Measurements from ENCODE around the gene HIC2.
"Not testable (repeated sequence)": the region's sequence is repeated elsewhere in the genome, so short reads cannot be mapped to it uniquely, and the experiment has no call there.

Gene HIC2

GRCh38 chr22:21450858-21451353, 33.7 kb downstream of the HIC2 start:
- DNase-seq, result no peak

- DNase-seq, result no peak
Observed at GRCh38 chr22:21451545-21452520, 34.7 kb downstream of the HIC2 start.

DNA sequence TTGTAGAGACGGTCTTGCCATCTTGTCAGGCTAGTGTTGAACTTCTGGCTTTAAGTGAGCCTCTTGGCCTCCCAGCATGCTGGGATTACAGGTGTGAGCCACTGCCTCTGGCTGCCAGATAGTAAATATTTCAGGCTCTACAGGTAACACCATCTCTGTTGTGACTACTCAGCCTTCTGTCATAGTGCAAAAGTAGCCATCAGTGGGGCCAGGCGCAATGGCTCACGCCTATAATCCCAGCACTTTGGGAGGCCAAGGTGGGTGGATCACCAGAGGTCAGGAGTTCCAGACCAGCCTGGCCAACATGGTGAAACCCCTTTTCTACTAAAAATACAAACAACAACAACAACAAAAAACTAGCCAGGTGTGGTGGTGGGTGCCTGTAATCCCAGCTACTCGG, 35.5 kb downstream of the HIC2 start:
- DNase-seq, result not testable (repeated sequence)

GRCh38 chr22:21454998-21455333, 37.8 kb downstream of the HIC2 start:
- not testable (repeated sequence) for DNase-seq

DNA sequence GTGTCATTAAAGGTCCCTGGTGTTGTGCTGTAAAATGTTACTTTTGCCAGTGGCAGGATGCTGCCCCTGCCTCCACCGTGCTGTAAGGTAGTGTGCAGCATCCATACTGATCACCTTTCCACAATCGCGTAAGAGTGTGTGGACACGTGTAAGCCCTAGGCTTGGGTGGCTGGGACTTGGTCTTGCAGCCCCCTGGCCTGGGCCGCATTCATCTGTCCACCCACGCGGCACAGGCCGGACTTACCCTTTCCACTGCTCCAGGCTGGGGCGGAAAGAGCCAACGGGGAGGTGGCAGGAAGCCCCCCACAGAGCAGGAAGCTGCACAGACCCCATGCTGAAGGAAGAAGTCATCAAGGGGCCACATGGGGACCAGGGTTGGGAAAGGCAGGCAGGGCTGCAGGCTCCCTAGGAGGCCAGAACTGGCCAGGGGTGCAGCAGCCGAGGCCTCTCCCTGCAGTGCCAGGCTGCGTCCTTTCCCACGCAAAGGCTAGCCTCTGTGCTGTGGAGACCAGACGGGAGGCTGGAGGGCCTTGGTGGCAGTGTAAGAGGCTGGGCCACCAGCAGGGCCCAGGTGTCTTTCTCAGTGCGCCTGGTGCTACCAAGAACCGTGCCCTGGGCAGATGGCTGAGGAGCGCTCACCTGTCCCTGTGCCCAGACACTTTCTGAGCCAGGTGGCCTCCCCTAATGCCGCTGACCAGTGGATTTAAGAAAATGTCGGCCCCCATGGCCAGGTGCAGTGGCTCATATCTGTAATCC, 38.3 kb downstream of the HIC2 start:
- no peak for DNase-seq

DNA sequence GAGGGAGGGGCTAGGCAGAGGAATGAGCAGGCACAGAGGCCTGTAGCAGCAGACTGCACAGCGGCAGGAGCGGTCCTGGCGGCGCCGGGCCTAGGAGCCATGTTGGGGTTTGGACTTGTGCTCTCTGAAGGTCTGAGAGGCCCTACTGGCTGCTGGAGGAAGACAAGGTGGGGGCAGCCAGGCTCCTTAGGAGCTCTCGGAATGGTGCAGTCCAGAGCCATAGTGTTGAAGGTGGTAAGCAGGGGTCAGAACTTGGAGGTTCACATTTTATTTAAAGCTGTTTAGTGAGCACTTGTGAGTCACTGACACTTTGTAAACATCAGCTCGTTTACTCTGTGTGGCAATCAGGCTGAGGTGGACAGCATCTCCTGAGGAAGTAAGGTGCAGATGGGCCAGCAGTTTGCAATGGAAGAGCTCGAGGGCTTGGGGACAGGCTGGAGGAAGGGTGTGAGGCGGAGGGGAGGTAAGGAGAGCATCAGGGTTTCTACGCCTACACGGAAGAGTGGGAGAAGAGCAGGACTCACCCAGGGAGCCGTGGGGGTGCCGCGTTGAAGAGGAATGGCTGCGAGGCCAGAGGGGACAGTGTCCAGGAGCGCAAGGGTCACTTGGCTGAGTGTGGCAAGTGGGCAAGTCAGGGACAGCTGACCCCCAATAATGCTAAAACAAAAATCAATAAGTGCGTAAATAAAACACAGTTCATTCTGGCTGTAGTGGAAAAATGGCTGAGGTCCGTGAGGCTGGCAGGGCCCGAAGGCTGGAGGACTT, 40.0 kb downstream of the HIC2 start:
- DNase-seq, result no peak

GRCh38 chr22:21462672-21463071, 45.5 kb downstream of the HIC2 start:
- not testable (repeated sequence) for DNase-seq

GRCh38 chr22:21467337-21468193, 50.4 kb downstream of the HIC2 start, which contains the start of gene TMEM191C:
TMEM191C (plus strand) TSS chr22:21467387; CDS start chr22:21467460, 73 bp downstream.
- not testable (repeated sequence) for DNase-seq

DNA sequence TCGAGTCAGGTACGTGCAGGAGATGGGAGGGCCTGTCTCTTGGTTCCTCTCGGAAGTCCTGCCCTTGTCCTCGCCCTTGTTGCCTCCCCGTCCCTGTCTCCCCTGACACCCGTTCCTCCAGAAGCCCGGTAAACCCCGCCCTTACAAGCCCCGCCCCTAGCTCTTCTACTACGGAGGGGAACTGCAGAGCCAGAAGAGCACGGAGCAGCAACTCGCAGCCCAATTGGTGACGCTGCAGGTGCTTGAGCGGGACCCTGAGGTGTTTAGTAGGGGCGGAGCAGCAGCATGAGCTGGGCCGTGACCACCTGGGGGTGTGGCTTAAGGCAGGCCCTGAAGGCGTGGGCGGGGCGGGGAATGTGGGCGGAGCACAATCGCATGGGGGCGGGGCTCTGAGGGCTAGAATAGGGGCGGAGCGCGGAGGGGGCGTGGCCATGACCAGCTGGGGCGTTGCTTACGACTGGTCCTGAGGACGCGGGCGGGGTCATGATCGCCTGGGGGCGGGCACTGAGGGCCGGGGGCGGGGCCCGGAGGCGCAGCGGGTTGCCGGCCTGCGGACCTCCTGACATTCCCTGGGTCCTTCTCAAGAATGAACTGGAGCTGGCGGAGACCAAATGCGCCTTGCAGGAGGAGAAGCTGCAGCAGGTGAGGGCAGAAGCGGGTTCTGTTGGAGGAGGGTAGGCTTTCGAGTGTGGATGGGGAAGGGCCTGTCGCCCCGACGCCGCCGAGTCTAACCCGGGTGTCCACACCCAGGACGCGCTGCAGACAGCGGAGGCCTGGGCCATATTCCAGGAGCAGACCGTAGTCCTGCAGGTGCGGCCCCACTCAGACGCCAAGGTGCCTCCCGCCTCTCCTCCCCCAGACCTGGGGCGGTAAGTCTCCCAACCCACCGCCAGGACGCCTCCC, 51.3 kb downstream of the HIC2 start:
- DNase-seq, result peak; percentile 77

DNA sequence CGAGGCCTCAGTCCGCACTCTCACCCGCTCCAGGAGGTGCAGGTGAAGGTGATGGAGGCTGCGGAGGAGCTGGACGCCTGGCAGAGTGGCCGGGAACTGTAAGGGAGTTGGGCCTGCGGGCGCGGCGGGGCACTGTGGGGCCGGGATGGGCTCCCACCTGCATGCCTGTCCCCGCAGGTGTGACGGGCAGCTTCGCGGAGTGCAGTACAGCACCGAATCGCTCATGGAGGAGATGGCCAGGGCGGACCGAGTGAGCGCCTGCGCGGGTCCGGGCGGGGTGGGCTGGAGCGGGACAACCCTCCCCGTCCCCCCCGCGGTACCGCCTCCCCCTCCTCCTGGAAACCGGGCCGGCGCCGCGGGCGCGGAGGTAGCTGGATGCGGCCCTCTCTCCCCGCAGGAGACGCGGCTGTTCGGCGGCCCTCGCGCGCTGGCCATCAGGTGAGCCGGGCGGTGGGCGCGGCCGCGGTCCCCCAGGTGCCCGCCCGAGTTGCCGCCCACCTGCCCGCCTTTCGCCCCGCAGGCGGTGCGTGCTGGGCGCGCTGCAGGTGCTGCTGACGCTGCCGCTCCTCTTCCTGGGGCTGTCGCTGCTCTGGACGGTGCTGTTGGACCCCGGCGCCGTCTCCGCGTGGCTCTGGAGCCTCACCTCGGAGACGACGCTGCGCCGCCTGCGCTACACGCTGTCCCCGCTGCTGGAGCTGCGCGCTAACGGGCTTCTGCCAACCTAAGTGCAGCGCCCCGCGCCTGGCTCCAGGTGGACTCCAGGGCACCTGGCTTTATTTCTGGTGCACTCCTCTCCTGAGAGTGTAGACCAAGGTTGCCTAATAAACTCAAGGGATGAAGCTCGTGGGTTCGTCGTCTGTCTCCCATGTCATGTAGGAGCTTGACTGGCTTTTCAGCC, 52.2 kb downstream of the HIC2 start:
- DNase-seq, result not testable (repeated sequence)

GRCh38 chr22:21472984-21473383, 55.8 kb downstream of the HIC2 start:
- not testable (repeated sequence) for DNase-seq

DNA sequence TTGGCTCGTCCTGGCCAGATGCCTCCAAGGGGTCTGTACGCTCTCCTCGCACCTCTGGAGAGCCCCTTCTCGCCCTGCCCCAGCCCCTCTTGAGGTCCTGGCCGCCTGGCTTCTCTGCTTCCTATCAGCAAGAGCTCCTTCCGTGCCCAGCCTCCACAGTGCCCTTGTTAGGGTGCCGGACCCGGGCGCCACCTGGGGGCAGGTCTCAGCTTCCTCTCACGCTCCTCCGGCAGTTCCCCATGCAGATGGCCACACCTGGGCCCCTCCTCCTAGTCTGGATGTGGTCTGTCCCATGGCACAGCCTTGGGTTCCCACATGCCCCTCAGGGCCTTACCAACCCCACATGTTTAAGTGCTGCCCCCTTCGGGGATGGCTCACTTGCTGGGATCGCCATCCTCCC, 56.5 kb downstream of the HIC2 start:
- DNase-seq, result not testable (repeated sequence)

- not testable (repeated sequence) for DNase-seq
Observed at GRCh38 chr22:21484039-21484438, 66.9 kb downstream of the HIC2 start.

DNA sequence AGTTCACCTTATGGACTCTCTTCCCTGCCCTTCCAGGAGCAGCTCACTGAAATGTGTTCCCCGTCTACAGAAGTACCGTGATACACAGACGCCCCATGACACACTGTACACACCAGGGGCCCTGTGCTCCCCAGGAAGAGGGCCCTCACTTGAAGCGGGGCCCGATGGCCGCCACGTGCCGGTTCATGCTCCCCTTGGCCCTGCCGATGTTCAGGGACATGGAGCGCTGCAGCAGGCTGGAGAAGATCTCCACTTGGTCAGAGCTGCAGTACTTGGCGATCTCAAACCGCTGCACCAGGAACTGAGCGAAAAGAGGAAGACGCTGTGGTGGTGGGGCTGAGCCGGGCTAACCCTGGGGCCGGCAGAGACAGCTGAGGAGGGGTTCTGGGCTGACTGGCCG, 70.6 kb downstream of the HIC2 start:
- DNase-seq, result not testable (repeated sequence)

GRCh38 chr22:21489149-21489680, 72.0 kb downstream of the HIC2 start:
- DNase-seq, result not testable (repeated sequence)

- DNase-seq, result not testable (repeated sequence)
Observed at GRCh38 chr22:21490556-21490955, 73.4 kb downstream of the HIC2 start.

DNA sequence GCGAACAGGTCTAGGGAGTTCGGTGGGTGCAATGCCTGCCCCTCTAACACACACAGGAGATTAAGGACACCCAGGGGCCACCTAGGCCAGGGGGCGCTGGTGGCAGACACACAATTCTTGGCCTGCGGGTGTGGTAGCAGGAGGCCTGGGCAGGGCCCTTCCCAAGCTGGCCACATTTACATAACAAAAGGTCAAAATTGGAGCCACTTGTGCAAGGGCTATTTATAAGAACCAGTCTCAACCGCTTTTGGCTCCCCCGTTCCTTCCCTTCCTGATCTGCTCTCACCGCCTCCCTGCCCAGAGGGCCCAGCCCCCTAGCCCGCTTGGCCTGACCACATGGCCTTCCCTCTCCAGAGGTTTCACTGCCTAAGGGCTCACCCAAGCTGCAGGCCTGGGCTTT, 75.1 kb downstream of the HIC2 start:
- DNase-seq, result not testable (repeated sequence)

DNA sequence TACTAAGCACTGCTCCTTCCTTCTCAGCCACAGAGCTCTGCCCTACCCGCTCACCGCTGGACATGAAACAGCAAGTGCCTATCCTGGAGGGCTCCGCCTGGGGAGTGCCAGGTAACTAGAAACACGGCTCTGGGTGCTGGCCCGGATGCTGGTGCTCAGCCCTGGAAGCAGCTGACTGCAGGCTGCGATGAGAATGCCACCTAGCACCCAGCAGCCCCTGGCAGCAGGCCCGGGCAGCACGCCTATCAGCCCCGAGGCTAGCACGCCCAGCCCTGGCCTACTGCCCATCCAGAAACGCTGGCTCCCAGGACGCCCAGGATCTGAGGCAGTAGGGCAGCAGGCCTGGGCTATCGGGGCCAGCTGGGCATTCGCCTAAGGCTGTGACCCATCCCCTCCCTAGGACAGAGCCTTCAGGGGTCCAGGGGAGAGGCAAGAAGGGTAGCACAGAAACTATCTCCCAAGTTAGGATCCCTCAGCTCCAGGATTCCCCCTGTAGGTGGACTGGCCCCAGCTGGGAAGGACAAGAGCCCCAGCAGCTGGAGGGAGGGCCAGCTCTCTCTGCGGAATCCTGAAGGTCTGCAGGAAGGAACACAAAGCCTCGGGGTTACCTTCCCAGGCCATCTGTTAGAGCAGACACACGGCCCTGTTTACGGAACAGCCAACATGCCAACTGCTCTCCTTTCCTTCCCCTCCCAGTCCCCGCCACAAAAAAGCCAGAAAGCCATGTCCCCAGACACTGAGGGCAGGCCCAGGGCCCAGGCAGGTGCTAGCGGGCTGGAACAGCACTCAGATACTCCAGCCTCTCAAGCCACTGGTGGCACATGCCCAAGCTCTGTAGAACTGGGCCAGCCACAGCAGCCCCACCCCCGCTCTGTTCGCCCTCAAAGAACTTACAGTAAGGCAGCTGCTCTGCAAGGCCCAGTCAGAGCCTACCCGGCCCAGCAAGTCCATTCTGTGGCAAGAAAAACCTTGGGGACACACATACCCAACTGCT, 76.9 kb downstream of the HIC2 start:
- DNase-seq, result not testable (repeated sequence)

Measured in RPMI8226 (cell line).